NCI-H460 (cell line): ENCODE data around the gene IQCE. TPM values are rescaled to one million over a fixed set of nuclear protein-coding genes. Genes with fewer than 3 reads are reported as not detected.
"Not testable (repeated sequence)": the region's sequence is repeated elsewhere in the genome, so short reads cannot be mapped to it uniquely, and the experiment has no call there.

Experiments
- DNase-seq: peaks from one replicate; pipeline ENCODE4 v3.0.0-alpha.2; 2016; ENCODE audit warnings: low read depth; ENCODE audit errors: extremely low read depth
- total RNA-seq: library from RNA; depleted of rRNA; stranded (reverse); fragments of >200 nt; shearing (Covaris generic); gene quantifications from 2 replicates; pipeline ENCODE4 v1.2.3, GENCODE V29; 2014

Gene IQCE
- total RNA-seq, 1 experiment from 2014 or later = 9.2 TPM

DNA sequence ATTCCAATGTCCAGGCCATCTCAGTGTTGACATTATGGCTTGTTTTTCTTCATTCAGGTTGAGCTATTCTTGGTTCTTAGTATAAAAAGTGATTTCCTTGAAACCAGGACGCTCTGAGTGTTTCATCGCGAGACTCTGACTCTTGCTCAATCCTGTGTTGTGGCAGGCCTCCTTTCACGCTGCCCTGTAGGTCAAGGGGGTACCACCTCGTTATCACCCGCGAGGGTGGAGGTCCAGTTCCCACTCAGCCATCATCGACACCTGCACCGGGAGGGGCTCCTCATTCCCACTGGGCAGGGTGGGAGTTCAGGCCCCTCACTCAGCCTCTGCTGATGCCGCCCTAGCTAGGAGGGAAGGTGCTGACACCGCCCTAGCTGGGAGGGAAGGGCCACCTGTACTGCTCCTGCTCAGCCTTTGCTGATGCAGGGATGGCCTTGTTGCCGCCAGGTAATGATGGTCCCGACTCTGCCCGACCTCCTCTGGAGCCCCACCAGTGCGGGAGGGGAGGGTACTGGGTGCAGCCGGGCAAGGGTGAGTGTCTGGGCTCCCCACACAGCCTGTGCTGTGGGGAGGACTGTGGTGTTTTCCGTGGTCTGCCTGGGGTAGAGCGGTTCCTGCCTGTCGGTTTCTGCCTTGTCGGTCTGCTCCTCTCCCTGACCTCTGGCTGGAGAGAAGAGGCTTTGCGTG, 16.4 kb downstream of the IQCE start:
- no peak for DNase-seq

DNA sequence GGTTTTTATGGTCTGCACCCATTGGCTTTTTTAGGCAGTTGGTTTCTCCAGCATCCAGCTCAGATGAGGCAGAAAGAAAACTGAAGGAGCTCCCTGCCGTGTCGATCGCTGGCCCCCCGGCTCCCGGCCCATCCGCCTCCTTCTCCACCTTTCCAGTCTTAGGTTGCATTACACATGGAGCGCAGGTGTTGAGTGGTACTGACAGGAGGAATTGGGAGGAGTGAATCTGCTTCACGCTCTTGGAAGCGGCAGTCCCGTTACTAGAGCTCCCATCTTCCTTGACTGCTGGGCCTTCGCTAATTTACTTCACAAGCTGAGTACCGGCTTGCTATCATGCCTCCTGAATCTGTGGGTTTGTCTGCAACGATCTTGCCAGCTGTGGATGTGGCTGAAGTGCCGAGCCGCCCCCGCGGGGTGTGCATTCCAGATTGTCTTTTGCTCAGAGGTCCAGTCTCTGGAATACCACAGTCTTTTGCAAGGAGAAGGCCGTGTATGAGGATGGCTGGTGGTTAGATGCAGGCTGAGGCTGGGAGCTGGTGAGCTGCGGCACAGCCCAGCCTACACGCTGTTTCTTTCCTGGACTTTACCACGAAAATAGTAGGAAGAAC, 17.1 kb downstream of the IQCE start:
- DNase-seq = no peak

DNA sequence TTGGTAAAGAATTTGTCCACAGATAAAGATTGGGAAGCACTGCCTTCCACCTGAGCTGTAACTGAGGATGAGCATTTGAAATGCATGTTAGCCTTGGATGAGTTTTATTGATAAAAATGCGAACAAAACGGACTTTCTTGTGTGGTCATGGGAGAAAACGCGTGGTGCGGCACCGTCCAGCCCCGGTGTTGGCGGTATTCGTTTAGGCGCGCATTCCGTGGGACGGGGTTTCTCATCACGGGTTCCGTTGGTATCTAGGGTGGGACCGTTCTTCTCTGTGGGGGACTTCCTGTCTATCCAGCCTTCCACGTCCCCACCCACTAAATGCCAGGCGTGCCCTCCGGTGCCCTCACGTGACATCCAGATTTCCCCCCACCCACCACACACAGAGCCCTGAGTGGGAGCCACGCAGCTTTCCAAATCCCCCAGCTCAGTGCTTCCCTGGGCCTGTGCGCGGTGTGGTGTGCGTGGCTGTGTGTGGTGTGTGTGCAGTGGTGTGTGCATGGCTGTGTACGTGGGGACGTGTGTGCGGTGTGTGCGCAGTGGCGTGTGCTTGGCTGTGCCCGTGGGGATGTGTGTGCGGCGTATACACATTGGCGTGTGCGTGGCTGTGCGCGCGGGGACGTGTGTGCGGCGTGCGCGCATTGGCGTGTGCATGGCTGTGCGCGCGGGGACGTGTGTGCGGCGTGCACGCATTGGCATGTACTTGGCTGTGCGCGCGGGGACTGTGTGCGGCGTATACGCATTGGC, 18.1 kb downstream of the IQCE start:
- no peak for DNase-seq

DNA sequence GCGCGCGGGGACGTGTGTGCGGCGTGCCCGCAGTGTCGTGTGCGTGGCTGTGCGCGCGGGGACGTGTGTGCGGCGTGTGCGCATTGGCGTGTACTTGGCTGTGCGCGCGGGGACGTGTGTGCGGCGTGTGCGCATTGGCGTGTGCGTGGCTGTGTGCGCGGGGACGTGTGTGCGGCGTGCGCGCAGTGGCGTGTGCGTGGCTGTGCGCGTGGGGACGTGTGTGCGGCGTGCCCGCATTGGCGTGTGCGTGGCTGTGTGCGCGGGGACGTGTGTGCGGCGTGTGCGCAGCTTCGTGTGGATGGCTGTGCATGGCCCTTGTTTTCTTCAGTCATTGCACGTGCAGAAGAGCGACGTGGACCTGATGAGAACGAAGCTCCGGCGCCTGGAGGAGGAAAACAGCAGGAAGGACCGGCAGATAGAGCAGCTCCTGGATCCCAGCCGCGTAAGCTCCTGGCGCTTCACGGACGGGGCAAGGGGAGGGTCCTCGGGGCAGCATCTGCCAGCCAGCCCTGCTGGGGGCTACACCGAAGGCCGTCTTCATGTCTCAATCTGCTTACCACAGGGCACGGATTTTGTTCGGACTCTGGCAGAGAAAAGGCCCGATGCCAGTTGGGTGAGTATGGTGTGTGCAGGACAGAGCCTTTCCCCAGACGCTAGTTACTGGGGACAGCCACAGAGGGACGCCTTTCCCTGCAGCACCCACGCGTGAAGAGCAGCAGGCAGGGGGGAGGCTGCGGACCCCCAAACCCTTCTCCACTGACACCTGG, 19.3 kb downstream of the IQCE start:
- no peak for DNase-seq

DNA sequence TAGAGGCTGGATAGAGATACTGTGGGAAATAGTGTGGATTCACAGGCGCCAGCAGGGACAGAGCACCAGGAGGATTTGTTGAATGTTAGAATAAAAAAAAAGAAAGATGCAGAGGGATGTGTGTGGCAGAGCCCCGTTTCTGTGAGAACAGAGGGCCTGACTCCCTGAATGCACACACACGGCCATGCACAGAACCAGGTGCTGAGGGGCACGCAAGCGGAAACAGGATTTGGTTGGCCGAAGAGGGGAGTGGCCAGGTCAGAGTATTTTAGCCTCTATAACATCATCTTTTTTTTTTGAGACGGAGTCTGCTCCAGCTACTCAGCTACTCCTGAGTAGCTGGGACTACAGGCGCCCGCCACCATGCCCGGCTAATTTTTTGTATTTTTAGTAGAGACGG, 21.9 kb downstream of the IQCE start:
- no peak for DNase-seq

DNA sequence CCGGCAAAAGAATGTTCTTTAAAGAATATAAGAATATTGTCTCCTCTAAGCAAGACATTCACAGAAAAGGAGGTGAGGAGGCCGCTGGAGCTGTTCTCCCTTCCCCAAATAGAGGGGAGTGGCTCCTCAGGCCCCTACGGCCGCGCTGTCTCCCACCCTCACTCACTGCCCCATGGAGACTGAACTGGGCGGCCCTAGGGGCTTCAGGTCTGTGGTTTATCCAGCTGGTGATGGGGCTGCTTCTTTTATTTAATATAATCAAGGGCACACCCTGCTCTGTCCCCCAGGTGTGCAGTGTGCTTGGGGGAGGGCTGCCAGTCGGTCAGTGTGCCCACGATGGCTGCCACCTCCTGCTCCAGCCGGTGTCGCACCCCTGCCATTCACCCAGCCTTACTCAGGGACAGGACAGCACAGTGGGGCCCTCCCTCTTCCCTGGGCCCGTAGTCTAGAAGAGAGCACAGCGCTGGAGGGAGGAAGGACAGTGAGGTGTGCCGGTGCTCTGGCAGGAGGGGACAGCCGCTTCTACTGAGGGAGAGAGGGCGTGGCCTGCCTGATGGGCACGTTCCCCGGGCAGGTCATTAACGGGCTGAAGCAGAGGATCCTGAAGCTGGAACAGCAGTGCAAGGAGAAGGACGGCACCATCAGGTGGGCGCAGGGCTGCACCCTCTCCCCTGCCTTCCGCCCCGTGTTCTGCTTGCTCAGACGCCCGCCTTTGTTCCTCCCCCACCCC, 23.4 kb downstream of the IQCE start:
- DNase-seq = no peak

DNA sequence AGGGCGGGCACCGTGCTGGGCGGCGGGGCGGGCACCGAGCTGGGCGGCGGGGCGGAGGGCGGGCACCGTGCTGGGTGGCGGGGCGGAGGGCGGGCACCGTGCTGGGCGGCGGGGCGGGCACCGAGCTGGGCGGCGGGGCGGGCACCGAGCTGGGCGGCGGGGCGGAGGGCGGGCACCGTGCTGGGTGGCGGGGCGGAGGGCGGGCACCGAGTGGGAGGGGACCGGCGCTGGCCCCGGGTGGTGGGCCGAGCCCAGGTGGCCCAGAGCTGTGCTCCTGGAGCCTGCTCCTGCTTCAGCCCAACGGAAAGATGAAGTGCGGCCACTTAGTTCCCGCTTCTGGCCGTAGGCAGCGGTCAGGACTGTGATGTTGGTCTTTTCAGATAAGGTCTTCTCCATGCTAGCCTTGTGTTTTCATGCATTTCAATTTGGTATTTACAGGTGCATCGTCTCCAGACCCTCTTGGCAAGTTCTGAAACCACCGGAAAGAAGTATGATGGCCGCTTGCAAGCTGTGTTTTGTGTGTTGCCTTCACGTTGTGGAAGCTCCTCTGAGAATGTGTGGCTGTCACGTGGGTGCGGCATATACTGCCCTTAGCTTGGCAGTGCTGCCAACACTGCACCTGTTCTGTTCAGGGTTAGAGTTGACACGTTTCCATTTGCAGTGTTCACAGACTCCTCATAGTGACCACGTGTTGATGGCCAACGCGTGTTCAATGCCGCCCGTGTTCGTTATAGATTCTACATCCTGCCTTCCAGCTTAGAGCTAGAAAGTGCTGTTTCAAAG, 25.2 kb downstream of the IQCE start:
- DNase-seq = no peak

DNA sequence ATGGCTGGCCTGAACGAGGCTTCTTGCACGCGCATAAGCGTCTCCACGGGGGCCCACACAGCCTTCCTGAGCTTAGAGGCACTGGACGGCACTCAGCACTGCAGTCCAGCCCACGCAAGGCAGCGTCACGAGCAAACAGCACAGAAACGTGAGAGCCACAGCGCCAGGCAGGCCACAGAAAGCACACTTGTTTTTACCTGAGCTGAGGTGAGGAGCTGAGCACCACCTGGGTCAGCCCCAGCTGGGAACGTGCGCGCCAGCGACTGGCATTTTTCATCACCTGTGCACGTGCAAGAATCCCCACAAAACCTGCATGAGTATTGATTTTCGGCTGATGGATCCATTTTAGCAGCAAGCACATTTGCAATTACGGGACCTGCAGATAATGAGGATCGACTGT, 26.7 kb downstream of the IQCE start:
- DNase-seq = no peak

DNA sequence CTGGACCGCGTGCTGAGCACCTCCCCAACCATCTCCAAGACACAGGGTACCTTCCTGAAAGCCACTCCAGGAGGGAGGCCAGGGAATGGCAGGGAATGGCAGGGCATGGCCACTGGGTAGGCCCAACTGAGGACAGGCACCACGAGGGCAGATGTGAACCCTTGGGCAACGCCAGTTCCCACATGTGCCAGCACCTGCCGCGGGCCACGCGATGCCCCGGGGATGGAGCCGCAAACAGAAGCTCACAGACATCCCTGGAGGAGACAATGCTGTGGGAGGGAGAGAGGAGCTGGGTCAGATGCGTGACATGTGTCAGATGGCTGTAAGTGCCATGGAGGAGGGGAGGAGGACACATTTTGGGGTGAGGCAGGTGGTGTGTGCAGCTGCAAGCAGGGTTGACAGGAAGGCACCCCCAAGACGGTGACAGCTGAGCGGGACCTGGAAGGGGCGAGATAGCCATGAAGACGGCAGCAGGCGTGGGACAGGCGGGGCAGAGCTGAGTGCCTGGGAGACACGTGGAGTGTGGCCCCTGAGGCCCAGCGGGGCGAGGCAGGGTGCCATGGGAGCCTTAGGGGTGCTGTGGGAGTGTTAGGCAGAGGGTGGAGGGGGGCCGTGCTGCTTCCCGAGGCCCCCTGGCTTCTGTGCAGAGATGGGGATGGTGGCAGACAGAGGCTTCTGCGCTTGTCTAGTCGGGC, 27.7 kb downstream of the IQCE start:
- no peak for DNase-seq

DNA sequence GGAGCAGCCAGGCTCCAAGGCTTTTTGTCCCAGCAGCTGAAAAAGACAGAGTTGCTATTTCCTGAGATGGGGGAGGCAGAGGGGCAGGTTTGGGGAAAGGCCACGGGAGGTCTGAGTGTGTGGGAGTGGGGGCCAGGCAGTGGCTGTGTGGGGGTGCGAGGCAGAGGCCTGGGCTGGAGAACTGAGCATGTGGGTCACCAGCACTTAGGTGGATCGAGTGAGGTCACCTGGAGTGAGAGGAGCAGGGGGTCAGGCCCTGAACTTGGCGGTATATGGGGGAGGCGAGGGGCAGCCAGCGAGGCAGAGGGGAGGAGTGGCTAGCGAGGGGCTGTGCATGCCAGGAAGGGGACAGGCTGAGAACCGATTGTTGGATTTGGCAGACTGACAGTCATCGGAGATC, 28.4 kb downstream of the IQCE start:
- no peak for DNase-seq

DNA sequence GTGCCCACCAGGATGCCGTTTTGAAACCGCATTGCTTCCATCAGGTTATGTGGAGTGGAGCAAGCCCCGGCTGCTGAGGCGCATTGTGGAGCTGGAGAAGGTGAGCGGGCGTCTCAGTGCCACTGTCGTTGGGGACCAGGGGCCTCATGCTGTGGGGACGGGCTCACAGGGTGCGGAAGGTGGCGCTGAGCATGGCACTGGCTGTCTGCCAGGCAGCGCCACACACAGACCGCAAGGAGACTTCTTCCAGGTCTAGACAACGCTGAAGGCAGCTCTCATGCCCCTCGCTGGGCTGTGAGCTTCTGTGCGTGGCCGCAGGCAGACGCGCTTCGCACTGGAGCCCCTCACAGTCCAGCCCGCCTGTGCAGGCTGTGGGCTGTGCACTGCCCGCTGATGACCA, 29.0 kb downstream of the IQCE start:
- DNase-seq = no peak

DNA sequence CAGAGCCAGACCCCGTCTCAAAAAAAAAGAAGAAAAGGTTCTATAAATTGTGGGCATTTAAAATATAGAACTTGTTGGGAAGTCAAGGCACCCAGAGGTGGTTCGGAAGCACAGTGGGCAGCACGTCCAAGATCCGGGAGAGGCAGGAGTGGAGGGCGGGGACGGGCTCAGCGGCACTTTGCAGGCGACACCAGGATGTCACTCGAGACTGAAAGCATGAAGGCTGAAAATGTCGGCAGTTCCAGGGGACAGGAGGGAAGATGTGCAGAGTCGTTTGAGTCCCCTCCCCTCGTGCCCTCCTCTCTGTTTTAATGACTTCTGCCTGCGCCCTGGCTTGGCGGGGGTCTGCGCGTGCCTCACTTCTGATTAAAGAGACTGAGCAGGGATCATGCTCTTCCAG, 30.6 kb downstream of the IQCE start:
- DNase-seq = no peak

DNA sequence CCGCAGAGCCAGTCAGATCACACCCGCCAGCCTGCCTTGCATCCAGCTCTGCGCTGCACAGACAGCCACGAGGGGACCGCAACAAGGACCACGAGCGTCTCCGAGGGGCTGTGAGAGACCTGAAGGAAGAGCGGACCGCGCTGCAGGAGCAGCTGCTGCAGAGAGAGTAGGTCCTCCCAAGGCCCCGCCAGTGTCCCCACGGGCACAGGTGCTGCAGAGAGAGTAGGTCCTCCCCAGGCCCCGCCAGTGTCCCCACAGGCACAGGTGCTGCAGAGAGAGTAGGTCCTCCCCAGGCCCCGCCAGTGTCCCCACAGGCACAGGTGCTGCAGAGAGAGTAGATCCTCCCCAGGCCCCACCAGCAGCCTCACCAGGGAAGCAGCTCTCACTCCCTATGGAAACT, 31.2 kb downstream of the IQCE start:
- not testable (repeated sequence) for DNase-seq

DNA sequence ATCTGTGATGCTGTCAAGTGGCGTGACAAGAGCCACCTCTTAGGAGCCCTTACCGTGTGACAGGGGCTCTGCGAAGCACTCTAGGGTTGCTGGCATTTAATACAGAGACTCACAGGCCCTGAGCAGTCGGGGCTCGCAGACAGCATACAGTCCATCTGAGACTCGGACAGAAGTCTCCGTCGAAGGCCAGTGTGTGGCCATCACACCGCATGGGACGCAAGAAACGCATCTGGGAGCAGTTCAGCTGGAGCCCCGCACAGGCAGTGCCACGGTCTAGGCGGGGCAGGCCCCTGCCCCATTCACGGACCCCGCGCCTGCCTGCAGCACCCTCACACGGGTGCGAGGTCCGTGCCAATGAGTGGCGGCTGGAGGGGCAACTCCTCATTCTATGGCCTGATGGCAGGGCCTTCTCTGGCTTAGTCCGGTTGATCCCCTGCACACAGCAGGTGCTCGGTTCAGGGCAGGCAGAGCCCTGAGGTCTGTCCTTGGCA, 33.6 kb downstream of the IQCE start:
- DNase-seq = no peak

DNA sequence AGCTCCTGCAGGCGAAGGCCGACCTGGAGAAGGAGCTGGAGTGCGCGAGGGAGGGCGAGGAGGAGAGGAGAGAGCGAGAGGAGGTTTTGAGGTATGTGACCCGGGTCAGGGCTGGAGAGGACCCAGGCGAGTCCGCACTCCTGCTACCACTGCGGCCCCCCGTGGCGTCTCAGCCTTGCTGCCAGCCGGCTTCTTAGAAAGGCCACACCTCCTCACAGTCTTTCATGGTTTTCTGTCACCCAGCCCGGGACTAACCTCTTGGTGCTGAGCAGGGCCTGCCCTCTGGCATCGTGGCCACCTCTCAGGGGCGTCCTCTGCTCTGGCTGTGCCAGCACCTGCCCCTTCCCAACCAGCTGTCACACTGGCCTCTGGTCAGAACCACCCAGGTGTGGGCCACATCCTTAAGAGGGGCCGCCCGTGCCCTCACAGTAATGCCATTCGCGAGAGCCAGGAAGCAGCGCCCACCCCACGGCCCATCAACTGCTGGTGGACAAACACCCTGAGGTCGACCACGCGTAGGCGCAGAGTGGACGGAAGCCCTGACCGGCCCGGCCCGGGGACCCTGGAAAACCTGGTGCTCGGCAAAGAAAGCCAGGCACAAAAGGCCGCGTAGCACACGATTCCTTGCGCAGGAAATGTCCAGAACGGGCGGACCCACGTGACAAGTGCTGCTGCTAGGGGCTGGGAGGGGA, 34.4 kb downstream of the IQCE start:
- no peak for DNase-seq

DNA sequence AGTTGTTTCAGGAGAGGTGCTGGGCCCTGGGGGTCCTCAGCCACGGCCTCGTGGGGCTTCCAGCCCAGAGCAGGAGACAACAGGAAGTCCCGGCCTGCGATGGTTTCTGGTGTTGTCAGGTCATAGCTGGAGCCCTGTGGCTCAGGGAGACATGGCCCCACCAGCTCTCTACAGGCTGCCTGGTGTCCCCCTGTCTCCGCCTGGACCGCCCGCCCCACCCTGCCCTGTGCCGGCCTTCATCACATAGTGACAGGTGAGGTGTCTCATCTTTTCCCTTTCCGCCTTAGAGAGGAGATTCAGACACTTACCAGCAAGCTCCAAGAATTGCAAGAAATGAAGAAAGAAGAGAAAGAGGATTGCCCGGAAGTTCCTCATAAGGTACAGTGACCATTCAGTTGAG, 35.8 kb downstream of the IQCE start:
- no peak for DNase-seq

DNA sequence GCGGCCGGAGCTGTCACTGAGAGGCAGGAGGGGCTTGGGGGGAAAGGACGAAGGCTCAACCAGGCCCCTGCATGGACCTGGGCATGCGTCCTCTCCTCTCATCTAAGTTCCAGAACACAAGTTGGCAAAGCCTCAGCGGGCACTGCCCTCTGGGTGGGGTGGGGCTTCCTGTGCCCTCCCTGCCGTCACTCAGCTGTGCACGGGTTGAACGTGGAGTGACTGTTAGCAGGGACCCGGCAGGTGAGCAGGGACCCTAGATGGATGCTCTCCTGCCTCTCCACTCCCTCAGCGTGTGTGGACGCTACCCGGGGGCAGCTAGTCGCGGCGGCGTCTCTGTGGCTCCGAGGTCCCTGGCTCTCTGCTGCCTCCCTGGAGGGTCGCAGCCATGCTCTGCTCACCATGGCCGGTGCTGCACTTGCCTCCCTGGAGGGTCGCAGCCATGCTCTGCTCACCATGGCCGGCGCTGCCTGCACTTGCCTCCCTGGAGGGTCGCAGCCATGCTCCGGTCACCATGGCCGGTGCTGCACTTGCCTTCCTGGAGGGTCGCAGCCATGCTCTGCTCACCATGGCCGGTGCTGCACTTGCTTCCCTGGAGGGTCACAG, 36.6 kb downstream of the IQCE start:
- no peak for DNase-seq
